ENCODE results near the gene C1orf116.

Gene C1orf116

DNA sequence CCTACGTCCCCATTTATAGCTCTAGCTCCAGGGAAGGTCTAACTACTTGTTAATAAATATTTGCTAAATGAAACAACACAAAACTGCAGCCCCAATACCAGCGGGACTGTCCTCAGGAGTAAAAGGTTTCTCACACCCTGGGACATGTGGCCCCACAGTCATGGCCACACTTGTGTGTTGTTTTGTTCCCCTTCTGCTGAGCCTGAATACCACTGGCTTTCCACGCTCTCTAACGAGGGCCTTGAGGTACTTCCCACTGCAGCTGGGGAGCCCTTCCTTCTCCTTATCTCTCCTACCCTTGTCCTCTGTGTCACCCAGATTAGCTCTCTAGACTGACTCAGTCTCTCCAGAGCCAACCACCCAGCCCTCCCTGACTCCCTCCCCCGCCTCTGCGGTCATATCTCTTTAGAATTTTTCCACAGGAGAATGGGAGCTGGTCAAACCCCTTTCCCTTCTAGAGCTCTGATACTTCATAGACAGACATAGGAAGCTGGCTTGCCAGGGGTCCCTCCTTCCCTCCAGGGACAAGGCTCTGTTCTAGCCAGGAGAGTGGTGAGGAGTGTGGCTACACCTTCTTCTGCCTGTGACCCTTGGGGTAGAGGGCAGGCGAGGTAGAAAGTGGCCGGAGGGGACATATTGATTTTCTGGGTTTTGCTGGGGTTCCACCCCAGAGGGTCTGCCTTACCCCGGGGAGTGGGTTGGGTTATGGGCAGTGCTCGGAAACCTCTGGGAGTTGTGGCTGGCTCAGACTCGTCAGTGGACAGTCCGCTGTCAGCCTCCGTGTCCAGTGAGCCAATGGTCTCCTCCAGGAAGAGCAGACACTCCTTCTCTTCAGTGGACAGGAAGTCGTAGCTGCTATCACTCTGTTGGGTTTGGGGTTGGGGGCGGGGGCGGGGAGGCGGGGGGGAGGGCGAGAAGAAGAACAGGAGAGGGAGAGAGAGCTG, 8.1 kb downstream of the C1orf116 start:
- peak overlapping the region; percentile 100 for H3K27ac ChIP-seq
- TF ChIP-seq, protein P1, sequence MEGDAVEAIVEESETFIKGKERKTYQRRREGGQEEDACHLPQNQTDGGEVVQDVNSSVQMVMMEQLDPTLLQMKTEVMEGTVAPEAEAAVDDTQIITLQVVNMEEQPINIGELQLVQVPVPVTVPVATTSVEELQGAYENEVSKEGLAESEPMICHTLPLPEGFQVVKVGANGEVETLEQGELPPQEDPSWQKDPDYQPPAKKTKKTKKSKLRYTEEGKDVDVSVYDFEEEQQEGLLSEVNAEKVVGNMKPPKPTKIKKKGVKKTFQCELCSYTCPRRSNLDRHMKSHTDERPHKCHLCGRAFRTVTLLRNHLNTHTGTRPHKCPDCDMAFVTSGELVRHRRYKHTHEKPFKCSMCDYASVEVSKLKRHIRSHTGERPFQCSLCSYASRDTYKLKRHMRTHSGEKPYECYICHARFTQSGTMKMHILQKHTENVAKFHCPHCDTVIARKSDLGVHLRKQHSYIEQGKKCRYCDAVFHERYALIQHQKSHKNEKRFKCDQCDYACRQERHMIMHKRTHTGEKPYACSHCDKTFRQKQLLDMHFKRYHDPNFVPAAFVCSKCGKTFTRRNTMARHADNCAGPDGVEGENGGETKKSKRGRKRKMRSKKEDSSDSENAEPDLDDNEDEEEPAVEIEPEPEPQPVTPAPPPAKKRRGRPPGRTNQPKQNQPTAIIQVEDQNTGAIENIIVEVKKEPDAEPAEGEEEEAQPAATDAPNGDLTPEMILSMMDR (IDR thresholded peaks at IDR 0.05): no peak
- TF ChIP-seq ZFX (IDR thresholded peaks at IDR 0.05; ENCODE audit: borderline replicate concordance): no peak

DNA sequence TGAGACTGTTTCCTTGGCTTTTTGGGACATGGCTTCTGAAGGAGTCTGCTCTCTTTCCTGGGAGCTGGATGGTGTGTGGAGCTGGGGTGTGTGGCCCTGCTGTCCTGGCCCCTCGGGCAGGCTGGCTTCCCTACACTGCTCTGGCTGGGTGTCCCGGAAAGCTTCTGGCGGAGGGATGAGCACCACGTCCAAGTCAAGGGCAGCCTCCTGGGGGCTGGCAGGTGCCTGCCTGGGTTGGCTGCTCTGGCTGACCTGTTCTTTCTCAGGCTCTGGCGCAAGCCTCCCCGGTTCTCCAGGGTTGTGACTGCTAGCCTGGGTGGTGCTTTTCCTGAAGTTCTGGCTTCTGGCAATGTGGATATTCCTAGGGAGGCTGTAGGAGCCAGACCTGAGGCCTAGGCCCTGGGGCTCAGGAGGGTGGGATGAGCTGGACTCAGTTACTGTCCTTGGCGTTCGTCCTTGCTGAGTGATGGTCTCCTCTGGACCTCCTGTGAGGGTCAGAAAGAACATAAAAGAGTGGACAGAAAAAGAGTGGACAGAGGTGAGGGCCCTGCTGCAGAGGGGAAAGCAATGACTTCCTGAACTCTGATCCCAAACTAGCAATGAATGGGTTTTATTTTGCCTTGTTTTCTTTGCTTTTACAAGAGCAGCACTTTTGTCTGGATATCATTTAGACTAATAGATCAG, 9.4 kb downstream of the C1orf116 start:
- peak overlapping the region; percentile 100 for H3K27ac ChIP-seq

DNA sequence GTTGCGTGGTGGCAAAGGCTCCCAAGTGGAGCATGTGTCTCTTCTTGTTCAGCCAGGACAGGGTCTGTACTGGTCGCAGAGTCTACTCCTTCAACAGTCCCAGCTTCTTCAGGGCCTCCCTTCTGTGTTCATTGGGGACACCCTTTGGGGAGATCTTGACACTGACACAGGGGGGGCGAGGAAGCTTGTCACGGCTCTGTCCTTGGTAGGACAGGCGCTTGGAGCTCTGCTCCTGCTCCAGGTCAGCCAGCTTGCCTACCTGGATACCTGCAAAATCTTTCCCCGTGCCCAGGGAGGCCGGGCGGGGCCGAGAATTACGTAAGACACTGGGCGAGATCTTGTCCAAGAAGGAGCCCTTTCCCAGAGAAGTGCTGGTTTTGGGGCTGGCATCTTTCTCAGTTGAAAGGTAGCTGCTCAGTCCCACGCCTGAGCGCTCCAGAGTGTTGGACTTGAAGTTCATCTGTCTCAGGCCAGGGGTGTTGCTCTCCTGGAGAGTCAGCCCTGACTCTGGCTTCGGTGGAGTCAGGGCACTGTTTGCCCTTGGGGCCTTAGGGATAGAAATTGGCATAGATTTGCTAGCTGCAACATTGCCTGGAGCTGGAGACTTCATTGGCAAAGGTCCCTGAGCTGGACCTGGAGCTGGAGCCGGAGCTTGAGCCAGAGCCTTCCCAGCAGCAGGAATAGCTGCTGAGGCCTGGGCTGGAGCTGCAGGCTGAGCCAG, 10.5 kb downstream of the C1orf116 start:
- TF ChIP-seq, protein P1 (IDR thresholded peaks at IDR 0.05): no peak
- no peak for TF ChIP-seq ZFX (IDR thresholded peaks at IDR 0.05; ENCODE audit: borderline replicate concordance)
- H3K27ac ChIP-seq: peak overlapping the region; percentile 100

More for the DNA sequence above, 9.4 kb downstream of the C1orf116 start:
- TF ChIP-seq ZFX (IDR thresholded peaks at IDR 0.05; ENCODE audit: borderline replicate concordance): no peak
- TF ChIP-seq, protein P1 (IDR thresholded peaks at IDR 0.05): no peak

DNA sequence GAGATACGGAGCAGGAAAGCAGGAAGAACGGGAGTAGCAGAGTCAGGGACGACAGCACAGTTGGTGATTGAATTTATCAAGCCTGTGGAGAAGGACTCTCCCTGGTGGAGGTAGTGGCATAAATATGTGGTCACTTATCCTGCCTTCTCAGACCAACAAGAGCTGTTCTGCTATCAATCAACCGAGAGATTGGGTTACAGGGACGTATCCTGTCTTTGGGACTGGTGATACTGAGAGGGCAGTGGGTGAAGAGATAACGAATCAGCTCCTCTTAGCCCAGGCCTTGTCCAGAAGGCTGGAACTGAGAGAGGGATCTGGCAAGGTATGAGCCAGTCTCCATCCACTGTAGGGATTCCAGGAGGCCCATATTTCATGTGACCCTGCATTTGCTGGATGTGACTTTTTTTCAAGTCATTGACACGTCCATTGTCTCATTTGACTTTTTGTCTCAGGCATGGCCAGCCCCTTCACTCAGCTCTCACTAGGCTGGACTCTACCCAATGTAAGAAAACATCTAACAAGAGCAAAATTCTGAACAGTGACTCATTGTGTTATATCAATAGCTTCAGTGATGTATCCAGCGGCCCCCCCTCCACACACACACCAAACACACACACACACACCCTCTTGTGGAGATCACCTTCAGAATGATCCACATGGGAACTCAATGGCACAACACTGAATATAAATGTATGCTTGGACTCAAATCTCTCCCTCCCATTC, 11.3 kb downstream of the C1orf116 start:
- peak overlapping the region; percentile 100 for H3K27ac ChIP-seq
- TF ChIP-seq ZFX (IDR thresholded peaks at IDR 0.05; ENCODE audit: borderline replicate concordance): no peak
- TF ChIP-seq, protein P1 (IDR thresholded peaks at IDR 0.05): no peak; the same call in 1 of the 2 replicates

DNA sequence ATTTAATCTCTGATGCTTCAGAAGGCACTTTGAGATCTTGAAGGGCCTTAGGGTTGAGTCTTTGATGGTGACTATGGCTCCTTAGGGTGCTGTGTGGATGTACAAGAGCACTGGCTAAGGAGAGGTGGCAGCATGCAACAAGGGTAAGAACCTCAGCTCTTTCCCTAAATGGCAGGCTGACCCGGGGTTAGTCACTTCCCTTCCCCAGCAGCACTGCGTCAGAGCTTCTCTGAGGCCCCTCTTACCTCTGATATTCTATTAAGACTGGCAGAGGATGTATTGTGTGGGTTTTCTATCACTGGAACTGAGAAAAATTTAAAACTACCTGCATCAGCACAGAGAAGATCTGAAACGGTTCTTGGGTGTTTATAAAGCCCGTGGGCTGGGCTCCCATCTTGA, 11.8 kb downstream of the C1orf116 start:
- H3K27ac ChIP-seq: peak overlapping the region; percentile 100
- TF ChIP-seq, protein P1 (IDR thresholded peaks at IDR 0.05): no peak
- TF ChIP-seq ZFX (IDR thresholded peaks at IDR 0.05; ENCODE audit: borderline replicate concordance): no peak

DNA sequence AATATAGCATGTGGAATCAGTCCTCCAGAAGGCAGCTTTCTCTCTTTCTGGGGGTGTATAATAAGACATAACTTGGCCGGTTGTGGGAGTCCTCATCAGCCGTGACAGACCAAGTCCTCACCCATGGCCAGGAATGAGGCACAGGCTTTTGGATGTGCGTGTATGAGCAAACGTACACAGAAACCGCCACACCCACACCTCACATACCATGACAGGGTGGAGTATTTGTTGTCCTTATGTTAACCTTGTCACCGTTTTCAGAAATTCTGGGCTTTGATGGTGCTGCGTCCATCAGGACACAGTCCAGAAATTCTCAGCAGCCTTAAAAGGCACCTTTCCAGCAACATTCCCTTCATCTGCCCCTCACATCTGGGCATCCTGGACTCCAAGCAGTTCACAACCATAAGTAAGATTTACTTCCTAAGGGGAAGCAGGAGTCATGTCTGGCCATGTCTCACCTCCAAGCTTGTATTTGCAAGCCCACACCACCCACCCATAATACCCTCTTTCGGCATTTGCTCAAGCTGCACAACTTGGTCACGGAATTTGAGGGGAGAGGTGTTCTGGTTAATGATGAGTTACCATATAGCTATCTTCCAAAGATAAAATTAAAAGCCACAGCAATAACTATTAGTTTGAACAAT, 12.4 kb downstream of the C1orf116 start:
- TF ChIP-seq ZFX (IDR thresholded peaks at IDR 0.05; ENCODE audit: borderline replicate concordance): no peak
- TF ChIP-seq, protein P1 (IDR thresholded peaks at IDR 0.05): no peak
- H3K27ac ChIP-seq: peak overlapping the region; percentile 100
